ENCODE data around the gene KIAA1958.
"Not testable (repeated sequence)": the region's sequence is repeated elsewhere in the genome, so short reads cannot be mapped to it uniquely, and the experiment has no call there.

KIAA1958 gene

GRCh38 chr9:112664531-112664930, 177.9 kb downstream of the KIAA1958 start:
- no peak for DNase-seq (ENCODE audit: low read depth)
- no peak overlapping the region for H3K4me3 ChIP-seq (ENCODE audit: low read depth, low read length)
- no peak for TF ChIP-seq CTCF (IDR thresholded peaks at IDR 0.05; ENCODE audit: insufficient read depth, low read depth, low read length, missing control alignments)

GRCh38 chr9:112665347-112665746, 178.7 kb downstream of the KIAA1958 start:
- no peak overlapping the region for H3K4me3 ChIP-seq (ENCODE audit: low read depth, low read length)
- TF ChIP-seq CTCF (IDR thresholded peaks at IDR 0.05; ENCODE audit: insufficient read depth, low read depth, low read length, missing control alignments): peak; percentile 11
- peak; percentile 28 for DNase-seq (ENCODE audit: low read depth)

- TF ChIP-seq CTCF (IDR thresholded peaks at IDR 0.05; ENCODE audit: insufficient read depth, low read depth, low read length, missing control alignments): no peak
- no peak for DNase-seq (ENCODE audit: low read depth)
- no peak overlapping the region for H3K4me3 ChIP-seq (ENCODE audit: low read depth, low read length)
Observed at GRCh38 chr9:112669326-112669725, 182.7 kb downstream of the KIAA1958 start.

- no peak overlapping the region for H3K4me3 ChIP-seq (ENCODE audit: low read depth, low read length)
- TF ChIP-seq CTCF (IDR thresholded peaks at IDR 0.05; ENCODE audit: insufficient read depth, low read depth, low read length, missing control alignments): no peak
- no peak for DNase-seq (ENCODE audit: low read depth)
Observed at GRCh38 chr9:112670991-112671625, 184.5 kb downstream of the KIAA1958 start.

- not testable (repeated sequence) for DNase-seq (ENCODE audit: low read depth); H3K4me3 ChIP-seq (ENCODE audit: low read depth, low read length)
Observed at GRCh38 chr9:112673221-112673620, 186.6 kb downstream of the KIAA1958 start.

- TF ChIP-seq CTCF (IDR thresholded peaks at IDR 0.05; ENCODE audit: insufficient read depth, low read depth, low read length, missing control alignments): no peak
- DNase-seq (ENCODE audit: low read depth): no peak
- H3K4me3 ChIP-seq (ENCODE audit: low read depth, low read length): no peak overlapping the region
Observed at GRCh38 chr9:112677040-112677439, 190.4 kb downstream of the KIAA1958 start.

GRCh38 chr9:112680731-112681402, 194.2 kb downstream of the KIAA1958 start:
- no peak overlapping the region for H3K4me3 ChIP-seq (ENCODE audit: low read depth, low read length)
- DNase-seq (ENCODE audit: low read depth): no peak
- no peak for TF ChIP-seq CTCF (IDR thresholded peaks at IDR 0.05; ENCODE audit: insufficient read depth, low read depth, low read length, missing control alignments)

Measured in GM12865 (cell line).